Measurements from ENCODE around the gene PTPN14. TPM values are rescaled to one million over a fixed set of nuclear protein-coding genes. Genes with fewer than 3 reads are reported as not detected.

Gene PTPN14
- total and polyA plus RNA-seq, 2 of the 8 experiments (the other 6 are each of a cell fraction or from before 2014, with no cell fraction given): 14.4 to 93.6 TPM

DNA sequence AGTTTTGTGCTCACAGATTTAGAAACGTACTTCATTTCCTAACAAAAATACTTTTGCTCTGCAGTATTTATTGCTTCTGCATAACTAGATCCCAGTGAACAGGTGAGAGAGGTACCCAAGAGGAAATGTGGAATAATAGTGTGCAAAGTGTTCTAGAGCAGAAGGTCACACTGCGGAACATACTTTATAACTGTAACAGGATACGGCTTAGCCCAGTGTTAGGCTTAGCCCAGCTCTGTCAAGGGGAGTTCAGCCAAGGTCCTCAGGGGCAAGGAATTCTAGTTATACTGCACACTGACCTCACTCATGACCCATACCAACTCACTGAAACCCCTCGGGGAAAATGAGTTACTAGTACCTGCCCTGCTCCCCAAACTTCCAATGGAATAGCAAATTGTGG lies 55.3 kb downstream of the PTPN14 start:
- no peak overlapping the region for H3K4ac ChIP-seq (replicated peaks; ENCODE audit: insufficient read length, low read depth, low read length)
- ChIA-PET POLR2A (ENCODE audit: partially characterized antibody) (interaction anchor here (0.5 to 2.7 kb wide), 2 partner anchors 40 to 55 kb away, joined by 4 to 13 read pairs; partner anchors contain the start of gene PTPN14), CTCF (ENCODE audit: partially characterized antibody) (interaction anchor here (0.9 to 3.0 kb wide), 5 partner anchors 26 to 136 kb away, joined by 3 to 8 read pairs (median 3); no protein-coding TSS in a partner anchor)
- no peak overlapping the region for H3K4me3 ChIP-seq (ENCODE audit: extremely low read depth in 1 of 4, insufficient read depth in 2 of 4, low read depth in 3 of 4, low read length in 4 of 4)
- no peak overlapping the region for H3K23ac ChIP-seq (ENCODE audit: insufficient read length)
- peaks cover 3 to 79% of the 10 kb centered on the region in 2 experiments for H3K79me2 ChIP-seq (ENCODE audit: control insufficient read depth in 1 of 2, insufficient read depth in 2 of 2, low read length in 2 of 2)
- no peak overlapping the region for H3K18ac ChIP-seq (ENCODE audit: extremely low read depth, low read length)
- no peaks in the 10 kb centered on the region for H3K23me2 ChIP-seq (ENCODE audit: low read depth, low read length)
- H3K27me3 ChIP-seq (replicated peaks in 1 of 4; ENCODE audit: control insufficient read depth in 3 of 4, extremely low read depth in 1 of 4, insufficient read depth in 3 of 4, low read length in 3 of 4): no peaks in the 10 kb centered on the region
- no peak overlapping the region for H3K4me2 ChIP-seq (ENCODE audit: insufficient read depth in 1 of 2, low read depth in 2 of 2, low read length in 2 of 2)
- H3K36me3 ChIP-seq (ENCODE audit: control insufficient read depth in 2 of 4, insufficient read depth in 4 of 4, low read length in 3 of 4): no peaks in the 10 kb centered on the region
- H4K20me1 ChIP-seq (replicated peaks in 1 of 2; ENCODE audit: control insufficient read depth in 1 of 2, insufficient read depth in 2 of 2, low read length in 2 of 2): peaks cover 0 to 9% of the 10 kb centered on the region in 2 experiments
- H4K91ac ChIP-seq (replicated peaks; ENCODE audit: insufficient read length, low read length): no peak overlapping the region
- H4K8ac ChIP-seq (ENCODE audit: extremely low read depth, insufficient read depth, low read length): no peak overlapping the region
- 83% methylated on average over 4 of the region's 4 CpGs; no CpG with 5 or more reads in 1 of the 2 experiments for WGBS, 2 experiments (ENCODE audit: extremely low coverage in 1 of 2, insufficient coverage in 1 of 2, insufficient read length in 1 of 2, insufficient replicate concordance in 2 of 2, low coverage in 1 of 2, low lambda C conversion rate in 2 of 2, missing lambda C conversion rate in 1 of 2)
- peaks cover 4% of the 10 kb centered on the region; the same call in 1 of the 2 replicates for H3K79me1 ChIP-seq (ENCODE audit: low read depth, low read length)
- no peak overlapping the region for H2AFZ ChIP-seq (ENCODE audit: low read length)
- no peak overlapping the region for H3K14ac ChIP-seq (ENCODE audit: insufficient read length)
- H3K56ac ChIP-seq (replicated peaks; ENCODE audit: insufficient read length, low read depth, low read length): no peak overlapping the region
- no peak overlapping the region for H2AK5ac ChIP-seq (ENCODE audit: low read depth, low read length)
- H4K5ac ChIP-seq (ENCODE audit: insufficient read length, low read depth, low read length): no peak overlapping the region
- DNase-seq (ENCODE audit: low read depth in 1 of 2, low spot score in 2 of 2): no peak
- no peaks in the 10 kb centered on the region for H3K9me3 ChIP-seq (ENCODE audit: insufficient read depth in 2 of 2, low read depth in 1 of 2, low read length in 1 of 2)
- FAIRE-seq: no peak
- H2BK20ac ChIP-seq (ENCODE audit: low read length): no peak overlapping the region
- H2BK5ac ChIP-seq (ENCODE audit: low read depth, low read length): no peak overlapping the region
- no peak overlapping the region for H2BK15ac ChIP-seq (ENCODE audit: low read length)
- H3K9ac ChIP-seq (replicated peaks in 1 of 4; ENCODE audit: extremely low read depth in 1 of 4, low read depth in 3 of 4, low read length in 3 of 4): no peak overlapping the region
- TF ChIP-seq HDAC2 (IDR thresholded peaks at IDR 0.05; ENCODE audit: borderline replicate concordance in 1 of 2, low read depth in 2 of 2, low read length in 2 of 2) (no peak), CHD2 (IDR thresholded peaks at IDR 0.05; ENCODE audit: low read length) (no peak), SP1 (IDR thresholded peaks at IDR 0.05; ENCODE audit: low read depth, low read length) (no peak), E2F6 (IDR thresholded peaks at IDR 0.05) (no peak), ATF2 (IDR thresholded peaks at IDR 0.05; ENCODE audit: low read length) (no peak), YY1 (IDR thresholded peaks at IDR 0.05; ENCODE audit: low read depth, low read length) (no peak), FOSL1 (IDR thresholded peaks at IDR 0.05; ENCODE audit: insufficient read depth, low read depth, low read length) (no peak)
- H2BK120ac ChIP-seq (replicated peaks; ENCODE audit: low read depth, low read length): no peak overlapping the region
- no peak overlapping the region for H2BK12ac ChIP-seq (ENCODE audit: low read depth, low read length)
- no peak overlapping the region for H3K27ac ChIP-seq (ENCODE audit: low read depth, low read length)
- peaks cover 0 to 6% (median 5%) of the 10 kb centered on the region in 4 experiments; a peak in 3 of 7 replicates for H3K4me1 ChIP-seq (replicated peaks in 1 of 4; ENCODE audit: control insufficient read depth in 3 of 4, insufficient read depth in 4 of 4, low read length in 3 of 4)
